ENCODE measurements around the gene CAT.

Gene CAT

DNA sequence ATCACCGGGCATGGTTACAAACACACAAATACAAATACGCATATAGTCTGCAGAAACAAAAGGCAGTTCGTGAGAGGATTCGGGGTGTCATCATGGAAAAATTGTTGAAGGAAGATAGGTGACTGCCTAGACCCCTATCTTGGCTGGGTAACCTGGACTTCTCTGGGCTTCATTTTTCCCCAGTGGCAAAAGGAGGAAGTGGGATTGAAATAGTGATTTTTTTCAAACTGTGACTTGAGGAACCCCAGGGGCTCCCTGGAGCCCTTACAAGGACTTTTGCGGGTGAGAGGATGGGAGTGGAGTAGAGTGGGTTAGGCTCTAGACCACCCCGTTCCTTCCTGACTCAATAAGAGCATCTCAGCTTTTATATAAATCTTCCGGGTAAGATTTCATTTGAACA, 75.9 kb downstream of the CAT start:
- no peak for ATAC-seq
- TF ChIP-seq ZNF565 (CRISPR knock-in tag; conservative IDR thresholded peaks at IDR 0.05; ENCODE audit: low read depth), result no peak
- no peak for TF ChIP-seq ARNTL (CRISPR knock-in tag; IDR thresholded peaks at IDR 0.05; ENCODE audit: borderline replicate concordance, low read depth)
- no peak for TF ChIP-seq ZFP3 (CRISPR knock-in tag; IDR thresholded peaks at IDR 0.05)
- TF ChIP-seq, protein P1, sequence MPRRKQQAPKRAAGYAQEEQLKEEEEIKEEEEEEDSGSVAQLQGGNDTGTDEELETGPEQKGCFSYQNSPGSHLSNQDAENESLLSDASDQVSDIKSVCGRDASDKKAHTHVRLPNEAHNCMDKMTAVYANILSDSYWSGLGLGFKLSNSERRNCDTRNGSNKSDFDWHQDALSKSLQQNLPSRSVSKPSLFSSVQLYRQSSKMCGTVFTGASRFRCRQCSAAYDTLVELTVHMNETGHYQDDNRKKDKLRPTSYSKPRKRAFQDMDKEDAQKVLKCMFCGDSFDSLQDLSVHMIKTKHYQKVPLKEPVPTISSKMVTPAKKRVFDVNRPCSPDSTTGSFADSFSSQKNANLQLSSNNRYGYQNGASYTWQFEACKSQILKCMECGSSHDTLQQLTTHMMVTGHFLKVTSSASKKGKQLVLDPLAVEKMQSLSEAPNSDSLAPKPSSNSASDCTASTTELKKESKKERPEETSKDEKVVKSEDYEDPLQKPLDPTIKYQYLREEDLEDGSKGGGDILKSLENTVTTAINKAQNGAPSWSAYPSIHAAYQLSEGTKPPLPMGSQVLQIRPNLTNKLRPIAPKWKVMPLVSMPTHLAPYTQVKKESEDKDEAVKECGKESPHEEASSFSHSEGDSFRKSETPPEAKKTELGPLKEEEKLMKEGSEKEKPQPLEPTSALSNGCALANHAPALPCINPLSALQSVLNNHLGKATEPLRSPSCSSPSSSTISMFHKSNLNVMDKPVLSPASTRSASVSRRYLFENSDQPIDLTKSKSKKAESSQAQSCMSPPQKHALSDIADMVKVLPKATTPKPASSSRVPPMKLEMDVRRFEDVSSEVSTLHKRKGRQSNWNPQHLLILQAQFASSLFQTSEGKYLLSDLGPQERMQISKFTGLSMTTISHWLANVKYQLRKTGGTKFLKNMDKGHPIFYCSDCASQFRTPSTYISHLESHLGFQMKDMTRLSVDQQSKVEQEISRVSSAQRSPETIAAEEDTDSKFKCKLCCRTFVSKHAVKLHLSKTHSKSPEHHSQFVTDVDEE (CRISPR knock-in tag; IDR thresholded peaks at IDR 0.05), result no peak
- TF ChIP-seq TOX (CRISPR knock-in tag; IDR thresholded peaks at IDR 0.05; ENCODE audit: borderline replicate concordance), result no peak
- TF ChIP-seq, protein P2, sequence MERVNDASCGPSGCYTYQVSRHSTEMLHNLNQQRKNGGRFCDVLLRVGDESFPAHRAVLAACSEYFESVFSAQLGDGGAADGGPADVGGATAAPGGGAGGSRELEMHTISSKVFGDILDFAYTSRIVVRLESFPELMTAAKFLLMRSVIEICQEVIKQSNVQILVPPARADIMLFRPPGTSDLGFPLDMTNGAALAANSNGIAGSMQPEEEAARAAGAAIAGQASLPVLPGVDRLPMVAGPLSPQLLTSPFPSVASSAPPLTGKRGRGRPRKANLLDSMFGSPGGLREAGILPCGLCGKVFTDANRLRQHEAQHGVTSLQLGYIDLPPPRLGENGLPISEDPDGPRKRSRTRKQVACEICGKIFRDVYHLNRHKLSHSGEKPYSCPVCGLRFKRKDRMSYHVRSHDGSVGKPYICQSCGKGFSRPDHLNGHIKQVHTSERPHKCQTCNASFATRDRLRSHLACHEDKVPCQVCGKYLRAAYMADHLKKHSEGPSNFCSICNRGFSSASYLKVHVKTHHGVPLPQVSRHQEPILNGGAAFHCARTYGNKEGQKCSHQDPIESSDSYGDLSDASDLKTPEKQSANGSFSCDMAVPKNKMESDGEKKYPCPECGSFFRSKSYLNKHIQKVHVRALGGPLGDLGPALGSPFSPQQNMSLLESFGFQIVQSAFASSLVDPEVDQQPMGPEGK (CRISPR knock-in tag; IDR thresholded peaks at IDR 0.05; ENCODE audit: borderline replicate concordance), result no peak
- TF ChIP-seq RARB (CRISPR knock-in tag; IDR thresholded peaks at IDR 0.05), result no peak
- no peak for TF ChIP-seq GLIS3 (CRISPR knock-in tag; IDR thresholded peaks at IDR 0.05)
- no peak for TF ChIP-seq OSR1 (CRISPR knock-in tag; IDR thresholded peaks at IDR 0.05)
- TF ChIP-seq ISL1 (CRISPR knock-in tag; IDR thresholded peaks at IDR 0.05), result no peak
- TF ChIP-seq ZNF70 (CRISPR knock-in tag; IDR thresholded peaks at IDR 0.05), result no peak
- TF ChIP-seq, protein P3, sequence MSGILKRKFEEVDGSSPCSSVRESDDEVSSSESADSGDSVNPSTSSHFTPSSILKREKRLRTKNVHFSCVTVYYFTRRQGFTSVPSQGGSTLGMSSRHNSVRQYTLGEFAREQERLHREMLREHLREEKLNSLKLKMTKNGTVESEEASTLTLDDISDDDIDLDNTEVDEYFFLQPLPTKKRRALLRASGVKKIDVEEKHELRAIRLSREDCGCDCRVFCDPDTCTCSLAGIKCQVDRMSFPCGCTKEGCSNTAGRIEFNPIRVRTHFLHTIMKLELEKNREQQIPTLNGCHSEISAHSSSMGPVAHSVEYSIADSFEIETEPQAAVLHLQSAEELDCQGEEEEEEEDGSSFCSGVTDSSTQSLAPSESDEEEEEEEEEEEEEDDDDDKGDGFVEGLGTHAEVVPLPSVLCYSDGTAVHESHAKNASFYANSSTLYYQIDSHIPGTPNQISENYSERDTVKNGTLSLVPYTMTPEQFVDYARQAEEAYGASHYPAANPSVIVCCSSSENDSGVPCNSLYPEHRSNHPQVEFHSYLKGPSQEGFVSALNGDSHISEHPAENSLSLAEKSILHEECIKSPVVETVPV (CRISPR knock-in tag; IDR thresholded peaks at IDR 0.05), result no peak
- no peak for TF ChIP-seq TCF4 (CRISPR knock-in tag; IDR thresholded peaks at IDR 0.05; ENCODE audit: borderline replicate concordance)
- no peak for TF ChIP-seq ZNF8 (CRISPR knock-in tag; IDR thresholded peaks at IDR 0.05)
- no peak for TF ChIP-seq ZFP30 (CRISPR knock-in tag; IDR thresholded peaks at IDR 0.05)
- TF ChIP-seq CSDC2 (CRISPR knock-in tag; IDR thresholded peaks at IDR 0.05), result no peak
- no peak for TF ChIP-seq ZC3H10 (CRISPR knock-in tag; IDR thresholded peaks at IDR 0.05)

DNA sequence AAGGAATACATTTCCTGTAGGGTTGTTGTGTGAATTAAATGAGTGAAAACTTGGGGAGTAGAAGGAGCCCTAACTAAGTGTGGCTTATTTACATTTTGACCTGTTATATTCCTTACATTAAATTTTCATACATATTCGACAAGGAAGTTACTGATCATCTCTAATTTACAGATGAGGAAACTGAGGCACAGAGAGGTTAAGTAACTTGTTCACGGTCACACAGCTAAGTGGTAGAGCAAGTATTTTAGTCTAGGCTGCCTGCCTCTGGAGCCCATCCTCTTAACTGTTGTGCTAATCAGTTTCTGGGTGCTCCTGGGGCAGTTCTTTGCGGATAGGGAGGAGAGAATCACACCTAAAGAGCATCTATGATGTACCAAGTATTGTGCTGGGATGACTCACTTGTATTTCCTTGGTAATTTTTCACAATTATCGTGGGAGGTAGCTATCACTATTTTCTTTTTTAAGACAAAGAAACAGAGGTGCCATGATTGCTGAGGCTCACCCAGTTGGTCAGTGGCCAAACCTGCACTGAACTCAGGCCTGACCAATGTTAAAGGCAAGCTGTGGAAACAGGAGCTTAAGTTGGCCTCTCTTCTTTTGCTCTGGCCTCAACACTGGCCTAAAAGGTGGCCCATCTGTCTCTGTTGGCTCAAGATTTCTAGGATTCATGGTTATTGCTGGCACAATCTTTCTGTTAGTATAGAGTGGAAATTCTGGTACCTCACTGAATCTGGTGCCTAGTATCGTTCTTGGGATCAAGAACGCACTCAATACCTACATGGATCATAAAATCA, 77.7 kb downstream of the CAT start:
- ATAC-seq, result no peak
- TF ChIP-seq CSDC2 (CRISPR knock-in tag; IDR thresholded peaks at IDR 0.05), result no peak
- TF ChIP-seq ISL1 (CRISPR knock-in tag; IDR thresholded peaks at IDR 0.05), result no peak
- TF ChIP-seq, protein P4, sequence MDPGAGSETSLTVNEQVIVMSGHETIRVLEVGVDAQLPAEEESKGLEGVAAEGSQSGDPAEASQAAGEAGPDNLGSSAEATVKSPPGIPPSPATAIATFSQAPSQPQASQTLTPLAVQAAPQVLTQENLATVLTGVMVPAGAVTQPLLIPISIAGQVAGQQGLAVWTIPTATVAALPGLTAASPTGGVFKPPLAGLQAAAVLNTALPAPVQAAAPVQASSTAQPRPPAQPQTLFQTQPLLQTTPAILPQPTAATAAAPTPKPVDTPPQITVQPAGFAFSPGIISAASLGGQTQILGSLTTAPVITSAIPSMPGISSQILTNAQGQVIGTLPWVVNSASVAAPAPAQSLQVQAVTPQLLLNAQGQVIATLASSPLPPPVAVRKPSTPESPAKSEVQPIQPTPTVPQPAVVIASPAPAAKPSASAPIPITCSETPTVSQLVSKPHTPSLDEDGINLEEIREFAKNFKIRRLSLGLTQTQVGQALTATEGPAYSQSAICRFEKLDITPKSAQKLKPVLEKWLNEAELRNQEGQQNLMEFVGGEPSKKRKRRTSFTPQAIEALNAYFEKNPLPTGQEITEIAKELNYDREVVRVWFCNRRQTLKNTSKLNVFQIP (CRISPR knock-in tag; IDR thresholded peaks at IDR 0.05; ENCODE audit: borderline replicate concordance, low read depth), result no peak
- TF ChIP-seq BACH2 (CRISPR knock-in tag; IDR thresholded peaks at IDR 0.05; ENCODE audit: borderline replicate concordance), result no peak
- TF ChIP-seq ZFP30 (CRISPR knock-in tag; IDR thresholded peaks at IDR 0.05), result no peak
- TF ChIP-seq ZFP3 (CRISPR knock-in tag; IDR thresholded peaks at IDR 0.05), result no peak
- TF ChIP-seq, protein P3 (CRISPR knock-in tag; IDR thresholded peaks at IDR 0.05), result no peak
- TF ChIP-seq ZC3H10 (CRISPR knock-in tag; IDR thresholded peaks at IDR 0.05), result no peak
- TF ChIP-seq ESRRG (CRISPR knock-in tag; IDR thresholded peaks at IDR 0.05), result no peak
- no peak for TF ChIP-seq ZNF565 (CRISPR knock-in tag; conservative IDR thresholded peaks at IDR 0.05; ENCODE audit: low read depth)
- no peak for TF ChIP-seq TOX (CRISPR knock-in tag; IDR thresholded peaks at IDR 0.05; ENCODE audit: borderline replicate concordance)
- no peak for TF ChIP-seq OSR1 (CRISPR knock-in tag; IDR thresholded peaks at IDR 0.05)
- TF ChIP-seq, protein P2 (CRISPR knock-in tag; IDR thresholded peaks at IDR 0.05; ENCODE audit: borderline replicate concordance), result no peak
- TF ChIP-seq, protein P5, sequence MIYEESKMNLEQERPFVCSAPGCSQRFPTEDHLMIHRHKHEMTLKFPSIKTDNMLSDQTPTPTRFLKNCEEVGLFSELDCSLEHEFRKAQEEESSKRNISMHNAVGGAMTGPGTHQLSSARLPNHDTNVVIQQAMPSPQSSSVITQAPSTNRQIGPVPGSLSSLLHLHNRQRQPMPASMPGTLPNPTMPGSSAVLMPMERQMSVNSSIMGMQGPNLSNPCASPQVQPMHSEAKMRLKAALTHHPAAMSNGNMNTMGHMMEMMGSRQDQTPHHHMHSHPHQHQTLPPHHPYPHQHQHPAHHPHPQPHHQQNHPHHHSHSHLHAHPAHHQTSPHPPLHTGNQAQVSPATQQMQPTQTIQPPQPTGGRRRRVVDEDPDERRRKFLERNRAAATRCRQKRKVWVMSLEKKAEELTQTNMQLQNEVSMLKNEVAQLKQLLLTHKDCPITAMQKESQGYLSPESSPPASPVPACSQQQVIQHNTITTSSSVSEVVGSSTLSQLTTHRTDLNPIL (CRISPR knock-in tag; IDR thresholded peaks at IDR 0.05; ENCODE audit: low read depth), result no peak
- TF ChIP-seq ZNF70 (CRISPR knock-in tag; IDR thresholded peaks at IDR 0.05), result no peak
- no peak for TF ChIP-seq SNAI2 (CRISPR knock-in tag; IDR thresholded peaks at IDR 0.05)
- no peak for TF ChIP-seq GLIS3 (CRISPR knock-in tag; IDR thresholded peaks at IDR 0.05)
- TF ChIP-seq, protein P1 (CRISPR knock-in tag; IDR thresholded peaks at IDR 0.05), result no peak
